ENCODE data around the gene EEA1.

DNA sequence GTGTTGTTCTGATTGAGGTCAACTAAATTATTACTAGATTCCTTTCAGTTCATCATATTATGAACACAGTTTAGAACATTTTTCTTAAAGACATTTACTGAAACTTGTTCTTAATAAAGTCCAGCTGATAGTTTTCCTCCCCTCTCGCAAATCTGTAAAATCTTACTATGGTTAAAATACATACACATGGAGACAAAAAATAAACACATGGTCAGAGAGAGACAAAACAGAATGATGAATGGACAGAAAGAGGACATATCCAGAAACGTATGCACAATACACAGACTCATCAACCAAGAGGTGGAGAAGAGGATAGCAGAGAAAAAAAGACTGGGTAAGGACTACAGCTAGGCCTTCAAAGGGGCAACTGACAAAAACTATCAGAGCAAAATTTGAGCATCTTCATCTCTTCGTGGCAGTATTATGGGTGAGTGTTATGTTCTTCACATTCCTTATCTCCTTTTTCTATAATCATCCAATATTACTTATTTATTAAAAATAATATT lies 38.4 kb downstream of the EEA1 start:
- TF ChIP-seq, protein P1, sequence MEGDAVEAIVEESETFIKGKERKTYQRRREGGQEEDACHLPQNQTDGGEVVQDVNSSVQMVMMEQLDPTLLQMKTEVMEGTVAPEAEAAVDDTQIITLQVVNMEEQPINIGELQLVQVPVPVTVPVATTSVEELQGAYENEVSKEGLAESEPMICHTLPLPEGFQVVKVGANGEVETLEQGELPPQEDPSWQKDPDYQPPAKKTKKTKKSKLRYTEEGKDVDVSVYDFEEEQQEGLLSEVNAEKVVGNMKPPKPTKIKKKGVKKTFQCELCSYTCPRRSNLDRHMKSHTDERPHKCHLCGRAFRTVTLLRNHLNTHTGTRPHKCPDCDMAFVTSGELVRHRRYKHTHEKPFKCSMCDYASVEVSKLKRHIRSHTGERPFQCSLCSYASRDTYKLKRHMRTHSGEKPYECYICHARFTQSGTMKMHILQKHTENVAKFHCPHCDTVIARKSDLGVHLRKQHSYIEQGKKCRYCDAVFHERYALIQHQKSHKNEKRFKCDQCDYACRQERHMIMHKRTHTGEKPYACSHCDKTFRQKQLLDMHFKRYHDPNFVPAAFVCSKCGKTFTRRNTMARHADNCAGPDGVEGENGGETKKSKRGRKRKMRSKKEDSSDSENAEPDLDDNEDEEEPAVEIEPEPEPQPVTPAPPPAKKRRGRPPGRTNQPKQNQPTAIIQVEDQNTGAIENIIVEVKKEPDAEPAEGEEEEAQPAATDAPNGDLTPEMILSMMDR (IDR thresholded peaks at IDR 0.05 in 4 of 5, conservative IDR thresholded peaks at IDR 0.05 in 1 of 5) = no peak
- no peak for TF ChIP-seq POLR2A (IDR thresholded peaks at IDR 0.05)

All from gastrocnemius medialis (tissue), 4 donors.